ENCODE measurements around the gene AQP6. TPM values are rescaled to one million over a fixed set of nuclear protein-coding genes. Genes with fewer than 3 reads are reported as not detected.

The AQP6 gene
- total RNA-seq, 1 experiment from 2014 or later = 0.09 TPM

DNA sequence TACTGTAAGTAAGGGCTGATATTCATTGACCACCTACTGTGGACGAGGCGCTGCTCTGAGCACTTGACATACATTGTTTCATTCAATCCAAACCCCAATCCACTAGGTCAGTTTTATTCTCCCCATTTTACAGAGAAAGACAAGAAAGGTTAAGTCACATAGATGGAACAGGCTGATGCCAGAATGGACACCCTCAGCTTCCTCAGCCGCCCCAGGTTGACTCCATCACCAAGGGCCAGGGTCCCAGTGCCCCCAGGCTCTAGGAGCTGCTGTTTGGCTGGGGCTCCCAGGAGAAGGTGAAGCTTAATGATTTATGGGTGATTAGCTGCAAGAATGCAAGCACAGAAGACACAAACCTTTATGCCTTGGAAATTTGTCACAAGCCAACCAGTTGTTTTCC lies 22.9 kb upstream of the AQP6 start (continued):
- TF ChIP-seq, protein P1, sequence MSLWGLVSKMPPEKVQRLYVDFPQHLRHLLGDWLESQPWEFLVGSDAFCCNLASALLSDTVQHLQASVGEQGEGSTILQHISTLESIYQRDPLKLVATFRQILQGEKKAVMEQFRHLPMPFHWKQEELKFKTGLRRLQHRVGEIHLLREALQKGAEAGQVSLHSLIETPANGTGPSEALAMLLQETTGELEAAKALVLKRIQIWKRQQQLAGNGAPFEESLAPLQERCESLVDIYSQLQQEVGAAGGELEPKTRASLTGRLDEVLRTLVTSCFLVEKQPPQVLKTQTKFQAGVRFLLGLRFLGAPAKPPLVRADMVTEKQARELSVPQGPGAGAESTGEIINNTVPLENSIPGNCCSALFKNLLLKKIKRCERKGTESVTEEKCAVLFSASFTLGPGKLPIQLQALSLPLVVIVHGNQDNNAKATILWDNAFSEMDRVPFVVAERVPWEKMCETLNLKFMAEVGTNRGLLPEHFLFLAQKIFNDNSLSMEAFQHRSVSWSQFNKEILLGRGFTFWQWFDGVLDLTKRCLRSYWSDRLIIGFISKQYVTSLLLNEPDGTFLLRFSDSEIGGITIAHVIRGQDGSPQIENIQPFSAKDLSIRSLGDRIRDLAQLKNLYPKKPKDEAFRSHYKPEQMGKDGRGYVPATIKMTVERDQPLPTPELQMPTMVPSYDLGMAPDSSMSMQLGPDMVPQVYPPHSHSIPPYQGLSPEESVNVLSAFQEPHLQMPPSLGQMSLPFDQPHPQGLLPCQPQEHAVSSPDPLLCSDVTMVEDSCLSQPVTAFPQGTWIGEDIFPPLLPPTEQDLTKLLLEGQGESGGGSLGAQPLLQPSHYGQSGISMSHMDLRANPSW (CRISPR knock-in tag; conservative IDR thresholded peaks at IDR 0.05; ENCODE audit: low read depth) = no peak
- TF ChIP-seq GABPB1 (CRISPR knock-in tag; IDR thresholded peaks at IDR 0.05) = no peak
- TF ChIP-seq ZNF396 (CRISPR knock-in tag; IDR thresholded peaks at IDR 0.05; ENCODE audit: borderline replicate concordance) = no peak
- TF ChIP-seq, protein P2, sequence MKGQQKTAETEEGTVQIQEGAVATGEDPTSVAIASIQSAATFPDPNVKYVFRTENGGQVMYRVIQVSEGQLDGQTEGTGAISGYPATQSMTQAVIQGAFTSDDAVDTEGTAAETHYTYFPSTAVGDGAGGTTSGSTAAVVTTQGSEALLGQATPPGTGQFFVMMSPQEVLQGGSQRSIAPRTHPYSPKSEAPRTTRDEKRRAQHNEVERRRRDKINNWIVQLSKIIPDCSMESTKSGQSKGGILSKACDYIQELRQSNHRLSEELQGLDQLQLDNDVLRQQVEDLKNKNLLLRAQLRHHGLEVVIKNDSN (CRISPR knock-in tag; IDR thresholded peaks at IDR 0.05) = no peak
- no peak for TF ChIP-seq ZNF232 (CRISPR knock-in tag; IDR thresholded peaks at IDR 0.05)

DNA sequence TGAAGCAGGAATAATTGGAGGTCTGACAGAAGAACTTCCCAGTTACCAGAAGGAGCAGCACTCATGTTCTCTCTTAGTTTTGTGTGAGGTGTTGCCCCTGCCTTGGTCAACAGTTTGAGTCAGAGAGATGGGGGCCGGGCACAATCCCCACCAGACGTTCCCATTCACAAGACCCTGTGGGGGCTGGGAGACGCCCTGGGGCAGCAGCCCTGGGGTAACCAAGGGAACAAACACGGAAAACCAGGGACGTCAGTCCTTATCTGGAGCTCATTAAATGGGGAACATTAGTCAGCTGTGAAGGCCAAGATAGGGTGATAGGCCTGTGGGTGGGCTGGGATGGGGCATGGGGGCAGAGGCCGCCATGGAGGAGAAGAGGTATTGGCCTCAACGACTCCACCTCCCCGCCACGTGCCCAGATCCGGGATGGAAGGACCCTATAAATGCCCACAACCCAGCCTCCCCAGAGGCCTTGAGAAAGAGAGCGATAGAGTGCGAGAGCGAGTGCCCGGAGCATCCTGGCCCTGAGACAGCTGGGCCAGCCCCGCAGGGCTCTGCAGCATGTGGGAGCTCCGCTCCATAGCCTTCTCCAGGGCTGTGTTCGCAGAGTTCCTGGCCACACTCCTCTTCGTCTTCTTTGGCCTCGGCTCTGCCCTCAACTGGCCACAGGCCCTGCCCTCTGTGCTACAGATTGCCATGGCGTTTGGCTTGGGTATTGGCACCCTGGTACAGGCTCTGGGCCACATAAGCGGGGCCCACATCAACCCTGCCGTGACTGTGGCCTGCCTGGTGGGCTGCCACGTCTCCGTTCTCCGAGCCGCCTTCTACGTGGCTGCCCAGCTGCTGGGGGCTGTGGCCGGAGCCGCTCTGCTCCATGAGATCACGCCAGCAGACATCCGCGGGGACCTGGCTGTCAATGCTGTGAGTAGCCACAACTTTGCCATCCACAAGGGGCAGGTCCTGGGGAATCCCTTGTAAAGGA lies 22.2 kb upstream of the AQP6 start, which contains the start of gene AQP2:
TSS of gene AQP2 (plus strand) at position 465 of the 979 bp plus-strand sequence. CDS start at position 559, 94 bp downstream.
- H3K9me3 Mint-ChIP-seq = no peaks in the 10 kb centered on the region
- ATAC-seq = no peak
- no peak within 1 kb of the TSS for H3K27ac Mint-ChIP-seq
- no peak for DNase-seq (ENCODE audit: low spot score)
- peaks cover 19% of the 10 kb centered on the region for H3K4me1 Mint-ChIP-seq
- H3K4me3 Mint-ChIP-seq = no peak within 1 kb of the TSS
- TF ChIP-seq, protein P3, sequence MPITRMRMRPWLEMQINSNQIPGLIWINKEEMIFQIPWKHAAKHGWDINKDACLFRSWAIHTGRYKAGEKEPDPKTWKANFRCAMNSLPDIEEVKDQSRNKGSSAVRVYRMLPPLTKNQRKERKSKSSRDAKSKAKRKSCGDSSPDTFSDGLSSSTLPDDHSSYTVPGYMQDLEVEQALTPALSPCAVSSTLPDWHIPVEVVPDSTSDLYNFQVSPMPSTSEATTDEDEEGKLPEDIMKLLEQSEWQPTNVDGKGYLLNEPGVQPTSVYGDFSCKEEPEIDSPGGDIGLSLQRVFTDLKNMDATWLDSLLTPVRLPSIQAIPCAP (CRISPR knock-in tag; IDR thresholded peaks at IDR 0.05) = no peak
- no peak for TF ChIP-seq MXD4 (CRISPR knock-in tag; IDR thresholded peaks at IDR 0.05; ENCODE audit: borderline replicate concordance)
- peaks cover 6% of the 10 kb centered on the region; the same call in 1 of the 2 replicates for H3K27me3 Mint-ChIP-seq (ENCODE audit: low read depth)
- POLR2A ChIA-PET = no interaction called here
- CTCF ChIA-PET = interaction anchor here (1.0 to 8.2 kb wide), 6 partner anchors 9 to 161 kb away, joined by 3 to 168 read pairs (median 6); partner anchors contain the start of gene AQP6
- H3K36me3 Mint-ChIP-seq = no peaks in the 10 kb centered on the region

DNA sequence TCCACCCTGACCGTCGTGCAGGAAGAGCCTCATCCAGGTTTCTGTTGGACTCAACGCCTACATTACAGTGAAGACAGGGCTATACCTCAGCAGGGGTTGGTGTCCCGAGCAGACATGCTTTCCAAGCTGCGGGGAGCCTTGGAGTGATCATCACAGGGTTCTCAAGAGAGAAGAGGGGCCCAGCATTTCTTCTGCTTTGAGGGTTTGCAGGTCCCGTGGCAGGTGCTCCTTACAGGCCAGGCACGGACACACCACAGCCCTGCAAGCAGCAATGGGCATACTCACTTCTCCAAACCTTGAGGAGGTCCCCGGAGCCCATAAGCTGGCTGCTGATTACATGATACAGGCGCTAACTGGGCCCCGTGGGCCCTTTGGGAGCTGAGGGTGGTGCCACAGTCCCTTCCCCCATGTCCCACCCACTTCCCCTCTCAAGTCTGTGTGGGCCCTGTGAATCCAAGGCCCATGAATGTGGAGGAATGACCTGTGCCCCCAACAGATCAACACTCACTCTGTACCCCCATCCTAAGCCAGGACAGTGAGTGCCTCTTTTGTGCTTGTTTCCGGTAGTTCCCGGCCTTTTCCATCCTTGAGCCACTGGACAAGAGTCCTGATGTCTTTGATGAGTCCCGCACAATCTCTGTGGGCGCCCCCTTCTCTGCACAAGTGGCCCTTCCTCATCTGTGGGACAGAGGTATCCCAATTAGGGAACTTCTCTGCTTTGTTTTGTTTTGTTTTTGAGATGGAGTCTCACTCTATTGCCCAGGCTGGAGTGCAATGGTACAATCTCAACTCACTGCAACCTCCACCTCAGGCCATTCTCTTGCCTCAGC lies 21.1 kb upstream of the AQP6 start:
- Mint-ChIP-seq H3K9me3 (no peaks in the 10 kb centered on the region), H3K27me3 (ENCODE audit: low read depth) (peaks cover 10% of the 10 kb centered on the region), H3K4me3 (no peak overlapping the region), H3K27ac (no peak overlapping the region), H3K4me1 (peaks cover 11% of the 10 kb centered on the region), H3K36me3 (no peaks in the 10 kb centered on the region)
- POLR2A ChIA-PET = no interaction called here
- CTCF ChIA-PET = interaction anchor here (1.0 to 8.2 kb wide), 2 partner anchors 17 to 20 kb away, joined by 3 to 168 read pairs; partner anchors contain the start of gene AQP6
- DNase-seq (ENCODE audit: low spot score) = no peak
- no peak for ATAC-seq
- TF ChIP-seq, protein P4, sequence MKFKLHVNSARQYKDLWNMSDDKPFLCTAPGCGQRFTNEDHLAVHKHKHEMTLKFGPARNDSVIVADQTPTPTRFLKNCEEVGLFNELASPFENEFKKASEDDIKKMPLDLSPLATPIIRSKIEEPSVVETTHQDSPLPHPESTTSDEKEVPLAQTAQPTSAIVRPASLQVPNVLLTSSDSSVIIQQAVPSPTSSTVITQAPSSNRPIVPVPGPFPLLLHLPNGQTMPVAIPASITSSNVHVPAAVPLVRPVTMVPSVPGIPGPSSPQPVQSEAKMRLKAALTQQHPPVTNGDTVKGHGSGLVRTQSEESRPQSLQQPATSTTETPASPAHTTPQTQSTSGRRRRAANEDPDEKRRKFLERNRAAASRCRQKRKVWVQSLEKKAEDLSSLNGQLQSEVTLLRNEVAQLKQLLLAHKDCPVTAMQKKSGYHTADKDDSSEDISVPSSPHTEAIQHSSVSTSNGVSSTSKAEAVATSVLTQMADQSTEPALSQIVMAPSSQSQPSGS (CRISPR knock-in tag; IDR thresholded peaks at IDR 0.05; ENCODE audit: borderline replicate concordance, low read depth) = no peak
- no peak for TF ChIP-seq KAT7 (CRISPR knock-in tag; IDR thresholded peaks at IDR 0.05; ENCODE audit: borderline replicate concordance)
- TF ChIP-seq, protein P5, sequence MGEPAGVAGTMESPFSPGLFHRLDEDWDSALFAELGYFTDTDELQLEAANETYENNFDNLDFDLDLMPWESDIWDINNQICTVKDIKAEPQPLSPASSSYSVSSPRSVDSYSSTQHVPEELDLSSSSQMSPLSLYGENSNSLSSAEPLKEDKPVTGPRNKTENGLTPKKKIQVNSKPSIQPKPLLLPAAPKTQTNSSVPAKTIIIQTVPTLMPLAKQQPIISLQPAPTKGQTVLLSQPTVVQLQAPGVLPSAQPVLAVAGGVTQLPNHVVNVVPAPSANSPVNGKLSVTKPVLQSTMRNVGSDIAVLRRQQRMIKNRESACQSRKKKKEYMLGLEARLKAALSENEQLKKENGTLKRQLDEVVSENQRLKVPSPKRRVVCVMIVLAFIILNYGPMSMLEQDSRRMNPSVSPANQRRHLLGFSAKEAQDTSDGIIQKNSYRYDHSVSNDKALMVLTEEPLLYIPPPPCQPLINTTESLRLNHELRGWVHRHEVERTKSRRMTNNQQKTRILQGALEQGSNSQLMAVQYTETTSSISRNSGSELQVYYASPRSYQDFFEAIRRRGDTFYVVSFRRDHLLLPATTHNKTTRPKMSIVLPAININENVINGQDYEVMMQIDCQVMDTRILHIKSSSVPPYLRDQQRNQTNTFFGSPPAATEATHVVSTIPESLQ (CRISPR knock-in tag; IDR thresholded peaks at IDR 0.05) = no peak
- TF ChIP-seq GTF2I (CRISPR knock-in tag; conservative IDR thresholded peaks at IDR 0.05) = no peak
- TF ChIP-seq, protein P6, sequence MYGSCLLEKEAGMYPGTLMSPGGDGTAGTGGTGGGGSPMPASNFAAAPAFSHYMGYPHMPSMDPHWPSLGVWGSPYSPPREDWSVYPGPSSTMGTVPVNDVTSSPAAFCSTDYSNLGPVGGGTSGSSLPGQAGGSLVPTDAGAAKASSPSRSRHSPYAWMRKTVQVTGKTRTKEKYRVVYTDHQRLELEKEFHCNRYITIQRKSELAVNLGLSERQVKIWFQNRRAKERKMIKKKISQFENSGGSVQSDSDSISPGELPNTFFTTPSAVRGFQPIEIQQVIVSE (CRISPR knock-in tag; IDR thresholded peaks at IDR 0.05; ENCODE audit: borderline replicate concordance) = no peak
- no peak for TF ChIP-seq RORB (CRISPR knock-in tag; IDR thresholded peaks at IDR 0.05)
- no peak for TF ChIP-seq ZBTB21 (CRISPR knock-in tag; IDR thresholded peaks at IDR 0.05; ENCODE audit: borderline replicate concordance)
- TF ChIP-seq ETV6 (CRISPR knock-in tag; IDR thresholded peaks at IDR 0.05) = no peak
- TF ChIP-seq, protein P7, sequence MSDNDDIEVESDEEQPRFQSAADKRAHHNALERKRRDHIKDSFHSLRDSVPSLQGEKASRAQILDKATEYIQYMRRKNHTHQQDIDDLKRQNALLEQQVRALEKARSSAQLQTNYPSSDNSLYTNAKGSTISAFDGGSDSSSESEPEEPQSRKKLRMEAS (CRISPR knock-in tag; IDR thresholded peaks at IDR 0.05) = no peak
- TF ChIP-seq, protein P8, sequence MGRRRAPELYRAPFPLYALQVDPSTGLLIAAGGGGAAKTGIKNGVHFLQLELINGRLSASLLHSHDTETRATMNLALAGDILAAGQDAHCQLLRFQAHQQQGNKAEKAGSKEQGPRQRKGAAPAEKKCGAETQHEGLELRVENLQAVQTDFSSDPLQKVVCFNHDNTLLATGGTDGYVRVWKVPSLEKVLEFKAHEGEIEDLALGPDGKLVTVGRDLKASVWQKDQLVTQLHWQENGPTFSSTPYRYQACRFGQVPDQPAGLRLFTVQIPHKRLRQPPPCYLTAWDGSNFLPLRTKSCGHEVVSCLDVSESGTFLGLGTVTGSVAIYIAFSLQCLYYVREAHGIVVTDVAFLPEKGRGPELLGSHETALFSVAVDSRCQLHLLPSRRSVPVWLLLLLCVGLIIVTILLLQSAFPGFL (CRISPR knock-in tag; IDR thresholded peaks at IDR 0.05; ENCODE audit: borderline replicate concordance) = no peak
- TF ChIP-seq SOX15 (CRISPR knock-in tag; IDR thresholded peaks at IDR 0.05) = no peak
- TF ChIP-seq, protein P3 (CRISPR knock-in tag; IDR thresholded peaks at IDR 0.05) = no peak

Data from WTC11 (cell line).